H54 (cell line): ENCODE data around the gene PLEKHS1.

Source experiments
- DNase-seq: peaks from one replicate; pipeline ENCODE4 v3.0.0; 2011; ENCODE audit warnings: low spot score, mixed read lengths; ENCODE audit not compliant: insufficient read length
- FAIRE-seq: peaks from 3 replicates; lab custom pipeline; 2011; peaks lifted over from hg19 to GRCh38; lab: Jason Lieb, UNC
- POLR2A ChIP-seq: IDR thresholded peaks from 2 replicates; pipeline ENCODE4 v1.6.1; 2011; ENCODE audit warnings: low read depth, mild to moderate bottlenecking, low read length

Gene PLEKHS1

DNA sequence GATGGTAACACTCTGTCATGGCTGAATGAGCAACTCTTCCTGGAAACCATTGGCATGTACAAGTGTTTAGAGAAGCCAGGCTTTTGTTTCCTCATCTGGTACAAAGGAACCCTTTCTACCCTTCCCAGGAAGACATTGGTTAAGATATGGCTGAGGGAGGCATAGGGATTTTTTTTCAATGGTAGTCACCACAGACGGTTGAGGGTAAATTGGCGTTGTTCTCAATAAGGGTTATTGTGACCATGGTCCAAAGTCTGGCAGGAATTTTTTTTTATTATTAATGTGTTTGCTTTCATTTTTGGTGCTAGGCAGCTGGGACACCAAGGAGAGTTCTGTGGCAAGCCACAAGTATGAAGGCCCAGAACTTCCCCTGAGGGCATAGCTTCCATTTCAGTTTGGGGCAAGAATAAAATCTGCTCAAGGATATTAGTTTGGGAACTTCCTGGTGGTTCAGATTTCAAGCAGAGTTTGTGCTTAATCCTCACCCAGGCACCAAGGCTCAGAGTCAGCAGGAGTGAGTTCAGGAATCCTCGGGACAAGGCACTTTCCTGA lies at the start of gene PLEKHS1:
TSS of gene PLEKHS1 (plus strand) at position 502 of the 552 bp plus-strand sequence. CDS start 3,596 bp downstream, outside the sequence.
- no peak for TF ChIP-seq POLR2A
- FAIRE-seq (no peak), DNase-seq (no peak)

DNA sequence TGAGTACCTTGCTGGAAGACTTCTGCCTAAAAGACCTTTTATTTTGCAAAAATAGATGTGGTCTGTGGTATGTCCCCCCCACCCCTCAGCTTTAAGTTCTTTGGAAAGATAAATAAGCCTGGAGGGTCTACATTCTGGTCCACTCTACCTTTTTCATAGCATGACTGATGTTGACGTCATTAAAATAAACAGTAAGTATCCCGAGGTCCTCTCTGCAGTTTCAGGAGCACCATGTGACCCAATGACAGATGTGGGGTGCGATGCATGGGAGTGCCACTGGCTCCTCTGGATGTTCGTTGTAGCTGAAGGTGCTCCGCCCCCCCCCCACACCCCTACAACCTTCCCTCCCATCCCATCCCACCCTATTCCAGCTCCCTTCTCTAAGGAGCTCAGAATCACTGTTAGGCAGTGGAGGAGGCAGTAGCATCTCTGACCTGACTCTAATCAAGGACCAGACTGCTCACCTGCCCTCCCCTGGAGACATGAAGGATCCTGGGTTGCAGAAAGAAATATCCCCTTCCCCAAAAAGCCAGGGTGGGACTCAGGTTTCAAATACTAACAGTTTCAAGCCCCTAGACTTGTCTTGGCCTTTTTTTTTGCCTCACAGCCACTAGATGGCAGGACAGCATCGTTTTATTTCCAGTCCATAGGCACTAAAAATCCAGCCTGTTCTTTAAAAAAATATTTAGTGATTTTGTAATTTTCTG lies 46.7 kb upstream of the PLEKHS1 start:
- no peak for TF ChIP-seq POLR2A
- peak; percentile 9 for DNase-seq
- no peak for FAIRE-seq

DNA sequence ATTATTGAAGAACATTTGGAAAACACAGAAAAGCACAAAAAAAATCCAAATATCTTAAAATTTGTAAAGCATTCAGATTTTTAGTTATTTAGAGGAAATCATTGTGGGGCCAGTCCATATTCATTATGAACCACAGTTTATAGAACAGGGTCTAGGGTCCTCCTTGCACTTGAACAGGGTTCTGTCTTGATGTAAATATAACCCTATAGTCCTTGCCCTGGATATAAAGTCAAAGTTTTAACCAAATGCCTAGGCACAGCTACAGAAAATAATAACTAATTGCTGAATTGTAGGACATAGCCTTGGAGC lies 46.2 kb upstream of the PLEKHS1 start:
- no peak for TF ChIP-seq POLR2A
- no peak for FAIRE-seq
- no peak for DNase-seq

DNA sequence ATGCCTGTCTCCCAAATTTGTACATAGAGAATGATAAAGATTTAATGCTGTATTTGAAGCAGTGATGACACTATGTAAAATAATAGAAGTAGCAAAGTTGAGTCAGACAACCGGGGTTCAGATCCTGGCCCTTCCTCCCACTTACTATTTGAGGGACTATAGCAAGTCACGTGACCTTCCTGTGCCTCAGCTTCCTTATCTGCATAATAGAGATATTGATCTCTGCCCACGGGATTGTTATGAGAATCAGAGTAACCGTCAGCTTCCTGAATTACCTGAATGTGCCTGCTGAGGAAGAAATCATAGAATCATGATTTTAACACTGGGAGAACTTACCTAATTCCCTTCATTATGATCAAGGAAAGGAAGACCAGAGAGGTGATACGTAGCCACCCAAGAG lies 44.9 kb upstream of the PLEKHS1 start:
- no peak for TF ChIP-seq POLR2A
- no peak for DNase-seq
- FAIRE-seq: no peak

DNA sequence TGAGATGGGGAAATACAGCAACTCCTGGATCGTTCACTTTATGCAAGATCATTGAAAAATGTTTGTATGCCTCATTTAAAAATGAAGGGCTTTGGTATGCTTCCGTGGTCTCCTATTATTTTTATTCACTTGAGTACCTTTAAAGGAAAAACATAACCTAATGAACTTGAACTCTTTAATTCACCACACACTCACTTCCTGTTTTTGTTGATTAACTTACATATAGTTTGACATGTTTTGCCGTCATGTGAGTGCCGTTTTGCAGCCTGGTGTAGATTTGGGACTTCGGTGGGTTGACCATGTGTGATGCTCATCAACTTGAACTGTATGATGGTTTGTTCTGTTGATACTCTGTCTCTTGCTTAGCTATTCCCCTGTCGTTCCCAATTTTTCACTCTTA lies 42.8 kb upstream of the PLEKHS1 start:
- TF ChIP-seq POLR2A: no peak
- DNase-seq: no peak
- no peak for FAIRE-seq

DNA sequence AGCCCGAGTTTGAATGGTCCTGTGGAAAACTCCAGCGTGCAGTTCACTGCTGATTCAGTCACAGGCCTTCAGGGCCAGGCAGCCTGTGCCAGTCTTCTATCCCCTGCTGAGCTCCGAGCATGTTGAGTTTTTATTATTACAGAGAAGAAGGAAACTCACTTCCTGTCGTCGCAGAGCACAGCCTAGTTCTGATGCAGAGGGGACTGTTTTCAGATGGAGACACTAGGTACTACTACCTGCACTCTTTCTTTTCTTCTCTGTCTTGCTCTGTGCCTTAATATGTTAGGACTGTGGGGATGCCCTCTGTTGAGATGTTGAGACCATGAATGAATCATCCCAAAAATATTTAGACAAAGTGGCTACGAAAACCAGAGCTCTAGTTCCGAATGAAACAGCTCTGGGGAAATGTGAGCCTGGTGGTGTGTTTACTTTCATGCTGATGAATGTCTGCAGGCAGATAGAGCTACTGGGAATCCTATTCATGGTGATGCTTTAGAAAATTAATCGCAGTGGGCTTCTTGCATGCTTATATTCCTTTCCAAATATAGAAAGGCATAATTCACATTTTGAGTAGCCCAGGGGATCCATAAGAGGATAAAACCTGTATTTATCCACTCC lies 42.2 kb upstream of the PLEKHS1 start:
- no peak for TF ChIP-seq POLR2A
- FAIRE-seq (no peak), DNase-seq (peak; percentile 42)

DNA sequence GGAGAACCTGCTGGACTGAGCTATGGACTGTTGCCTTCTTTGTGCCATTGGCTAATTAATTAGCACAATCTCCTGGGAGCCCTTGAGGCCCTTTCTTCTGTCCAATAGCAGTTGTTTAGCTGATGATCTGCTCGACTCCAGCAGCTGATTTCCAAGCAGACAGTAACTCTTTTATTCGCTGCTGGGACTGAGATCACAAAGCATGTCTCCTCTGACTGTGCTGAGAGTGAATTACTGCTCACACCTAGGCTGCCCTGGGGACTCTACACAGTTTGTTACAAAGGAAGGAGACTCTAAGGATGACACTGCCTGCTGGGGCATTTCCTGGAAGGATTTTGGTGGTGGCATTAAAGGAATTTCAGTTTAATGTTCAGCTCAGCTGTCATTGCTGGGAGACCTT lies 40.3 kb upstream of the PLEKHS1 start:
- DNase-seq: no peak
- no peak for FAIRE-seq
- TF ChIP-seq POLR2A: no peak

DNA sequence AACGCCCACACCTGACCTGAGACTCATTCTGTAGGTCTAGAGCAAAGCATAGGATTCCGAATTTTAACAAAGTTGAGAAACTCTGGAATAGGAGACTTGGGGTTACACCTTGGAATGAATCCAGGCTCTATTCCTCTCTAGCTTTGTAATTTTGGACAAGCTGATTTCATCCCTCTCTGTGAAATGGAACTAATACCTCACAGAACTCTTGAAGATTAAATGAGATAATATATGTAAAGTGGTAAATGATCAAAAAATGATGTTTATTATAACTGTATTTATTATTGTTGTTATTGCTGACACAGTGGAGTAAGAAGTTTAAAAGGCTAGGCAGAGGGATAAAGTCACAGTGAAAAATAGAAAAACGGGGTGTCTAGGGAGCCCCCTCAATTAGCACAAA lies 39.5 kb upstream of the PLEKHS1 start:
- FAIRE-seq: no peak

DNA sequence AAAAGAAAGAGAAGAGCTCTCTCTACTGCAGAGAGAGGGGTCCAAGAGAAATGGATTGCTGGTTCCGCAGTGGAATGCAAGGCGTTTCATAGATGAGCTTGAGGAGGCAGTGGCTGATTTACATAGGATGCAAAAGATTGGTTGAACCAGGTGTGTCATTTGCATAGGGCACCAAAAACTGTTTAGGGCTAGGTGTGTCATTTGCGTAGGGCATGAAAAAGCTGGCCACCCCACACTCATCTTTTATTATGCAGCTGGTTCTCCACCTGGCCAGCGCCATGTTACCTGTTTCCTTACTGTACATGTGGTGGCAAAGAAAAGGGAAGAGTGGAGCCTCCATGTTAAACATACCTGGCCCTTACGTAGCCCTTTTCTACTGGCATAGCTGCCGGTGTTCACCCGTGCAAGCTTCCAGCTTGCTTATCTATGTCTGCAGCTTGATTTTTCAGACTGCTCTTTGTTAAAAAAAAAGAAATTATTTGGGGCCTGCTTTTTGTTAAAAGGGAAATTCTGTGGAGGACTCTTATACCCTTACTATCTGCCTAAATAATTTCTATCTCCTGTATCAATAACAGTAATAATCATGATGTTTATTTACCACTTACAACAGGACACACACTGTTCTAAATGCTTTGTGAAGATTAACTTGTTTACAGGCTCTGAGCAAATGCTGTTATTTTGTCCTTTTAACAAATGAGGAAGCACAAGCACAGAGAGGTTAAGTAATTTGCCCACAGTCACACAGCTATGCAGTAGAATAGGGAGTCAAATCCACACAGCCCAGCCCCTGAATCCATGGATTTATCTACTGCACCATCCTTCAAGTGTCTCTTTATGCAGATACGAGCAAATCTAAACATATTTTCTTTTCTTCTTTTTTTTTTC lies 38.5 kb upstream of the PLEKHS1 start:
- DNase-seq (no peak), FAIRE-seq (no peak)
- no peak for TF ChIP-seq POLR2A

More for the DNA sequence above, 39.5 kb upstream of the PLEKHS1 start:
- no peak for DNase-seq
- no peak for TF ChIP-seq POLR2A

DNA sequence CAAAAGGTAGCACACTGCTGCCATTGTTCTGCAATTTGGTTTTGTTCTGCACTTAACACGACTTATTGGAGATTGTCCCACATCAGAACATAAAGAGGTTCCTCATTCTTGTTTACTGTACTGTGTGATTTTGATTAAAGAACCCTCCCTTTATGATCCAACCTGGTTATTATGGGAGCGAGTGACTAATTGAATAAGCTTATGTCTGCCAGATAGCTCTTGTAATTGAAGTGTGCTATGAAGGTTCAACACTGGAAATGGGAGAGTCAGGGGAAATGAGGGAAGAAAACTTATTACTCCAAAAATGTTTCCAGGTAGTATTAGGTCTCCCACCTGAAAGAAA lies 37.9 kb upstream of the PLEKHS1 start:
- FAIRE-seq (no peak), DNase-seq (no peak)
- no peak for TF ChIP-seq POLR2A

DNA sequence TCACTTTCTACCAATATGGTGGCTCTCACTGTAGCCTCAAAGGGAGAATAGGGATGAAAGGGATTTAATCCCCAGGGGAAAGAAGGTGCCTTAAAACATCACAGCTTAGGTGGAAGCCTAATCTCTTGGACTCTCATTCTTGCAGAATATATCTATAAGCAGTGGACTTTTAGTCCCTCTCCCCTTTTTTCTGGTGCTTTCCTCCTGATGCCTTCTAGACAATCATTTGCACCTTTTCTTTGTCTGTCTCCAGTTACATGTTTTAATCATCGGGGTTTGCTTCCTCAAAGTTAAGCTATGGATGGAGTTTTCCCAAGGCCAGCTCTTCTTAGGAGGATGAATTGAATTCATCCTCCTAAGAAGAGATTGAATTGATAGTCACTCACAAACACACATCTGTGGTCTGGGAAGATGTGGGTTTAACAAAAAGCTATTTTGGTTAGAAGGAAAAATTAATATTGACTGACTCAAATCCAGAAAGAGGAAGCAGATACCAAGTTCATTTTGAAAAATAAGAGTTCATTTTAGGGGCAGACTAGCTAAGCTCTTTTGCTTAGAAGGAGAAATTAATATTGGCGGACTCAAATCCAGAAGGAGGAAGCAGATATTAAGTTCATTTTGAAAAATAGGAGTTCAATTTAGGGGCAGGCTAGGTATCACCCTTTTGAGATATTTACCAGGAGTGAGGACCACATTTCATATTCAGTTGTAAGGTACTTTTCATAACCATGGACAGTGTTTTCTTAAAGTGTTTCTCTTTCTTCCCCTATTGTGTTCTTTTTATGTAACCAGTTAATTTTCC lies 35.2 kb upstream of the PLEKHS1 start:
- TF ChIP-seq POLR2A: no peak
- no peak for DNase-seq
- no peak for FAIRE-seq

DNA sequence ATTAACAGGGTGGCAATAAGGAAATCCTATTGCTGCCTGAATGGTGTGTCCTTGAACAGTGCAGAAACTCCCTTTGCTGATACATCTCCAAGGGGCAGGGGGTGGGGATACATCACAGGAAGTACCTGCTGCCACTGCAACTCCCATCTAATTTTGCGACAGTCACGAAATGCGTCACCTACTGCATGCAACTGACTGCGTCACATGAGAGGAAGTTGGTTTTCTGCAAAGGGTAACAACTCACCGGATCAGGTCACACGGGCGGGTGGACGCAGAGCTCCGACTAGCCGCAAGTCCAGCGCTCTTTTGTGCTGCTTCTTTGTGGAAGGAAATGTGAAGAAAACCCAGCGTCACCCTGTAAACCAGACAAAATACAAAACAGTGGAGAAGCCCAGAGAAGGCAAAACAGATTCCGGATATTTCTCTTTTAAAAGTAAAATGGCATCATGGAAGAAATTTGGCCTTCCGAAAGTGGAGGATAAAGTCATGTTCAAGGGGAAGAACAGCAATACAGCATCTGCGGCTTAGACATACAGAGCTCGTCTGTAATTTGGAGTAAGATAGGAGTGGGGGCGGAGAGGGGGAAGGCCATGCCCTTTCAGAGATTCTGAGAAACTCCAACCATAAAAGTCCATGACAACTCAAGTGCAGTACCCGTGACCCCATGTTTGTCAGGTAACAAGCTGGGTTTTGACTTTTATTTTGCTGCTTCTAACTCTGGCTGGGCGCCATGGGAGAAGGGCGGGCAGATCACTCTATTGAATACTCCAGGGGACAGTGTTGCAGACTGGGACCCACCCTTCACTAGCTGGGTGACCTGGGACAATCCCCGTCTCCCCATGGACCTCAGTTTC lies 32.3 kb upstream of the PLEKHS1 start:
- TF ChIP-seq POLR2A: no peak
- no peak for FAIRE-seq
- no peak for DNase-seq

DNA sequence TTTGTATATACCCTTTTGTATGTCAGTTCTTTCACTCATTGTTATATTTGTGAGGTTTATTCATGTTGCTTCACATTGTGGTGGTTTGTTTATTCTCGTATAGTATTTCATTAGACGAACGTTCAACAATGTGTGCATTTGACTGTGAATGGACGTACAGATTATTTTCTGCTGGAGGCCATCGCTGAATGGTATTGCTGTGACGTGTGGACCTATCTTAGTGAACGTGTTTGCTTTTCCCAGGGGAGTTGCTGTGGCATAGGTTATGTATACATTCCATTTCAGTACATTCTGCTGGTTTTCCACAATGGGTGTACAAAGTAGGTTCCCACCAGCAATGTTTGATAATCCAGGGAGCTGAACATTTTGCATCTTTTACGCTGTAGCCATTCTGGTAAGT lies 31.1 kb upstream of the PLEKHS1 start:
- no peak for DNase-seq
- no peak for FAIRE-seq
- TF ChIP-seq POLR2A: no peak
